ENCODE data around the gene INVS.
"Not testable (repeated sequence)": the region's sequence is repeated elsewhere in the genome, so short reads cannot be mapped to it uniquely, and the experiment has no call there.

The INVS gene

DNA sequence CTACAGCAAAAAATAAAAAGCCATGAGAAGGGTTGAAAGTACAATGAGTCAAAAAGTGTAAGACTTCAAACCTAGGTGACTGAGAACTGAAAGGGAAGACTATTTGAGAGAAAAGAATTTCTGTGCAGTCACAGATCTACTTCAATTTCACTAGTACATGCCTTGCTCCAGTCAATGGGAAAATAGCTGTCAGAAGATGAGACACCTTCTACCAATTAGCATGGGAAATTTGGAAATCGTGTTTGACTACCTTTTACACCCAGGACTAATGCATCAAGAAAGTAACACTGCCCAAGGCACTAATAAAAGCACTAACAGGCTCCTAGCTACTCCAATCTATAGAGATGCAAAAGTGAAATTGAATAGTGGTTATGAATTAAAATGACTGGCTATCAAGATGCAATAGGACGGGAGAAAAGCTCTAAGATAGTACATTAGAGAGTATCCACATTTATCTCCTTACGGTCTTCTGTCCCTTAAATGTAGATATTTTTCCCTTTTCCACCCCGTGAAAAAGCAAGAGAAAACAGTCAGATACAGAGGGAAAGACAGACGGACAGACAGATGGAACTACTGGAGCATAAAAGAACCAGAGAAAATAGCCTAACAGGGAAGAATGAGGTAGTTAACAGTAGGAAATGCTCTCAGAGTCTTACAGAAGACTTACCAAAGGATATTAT lies 15.5 kb upstream of the INVS start:
- DNase-seq = no peak

DNA sequence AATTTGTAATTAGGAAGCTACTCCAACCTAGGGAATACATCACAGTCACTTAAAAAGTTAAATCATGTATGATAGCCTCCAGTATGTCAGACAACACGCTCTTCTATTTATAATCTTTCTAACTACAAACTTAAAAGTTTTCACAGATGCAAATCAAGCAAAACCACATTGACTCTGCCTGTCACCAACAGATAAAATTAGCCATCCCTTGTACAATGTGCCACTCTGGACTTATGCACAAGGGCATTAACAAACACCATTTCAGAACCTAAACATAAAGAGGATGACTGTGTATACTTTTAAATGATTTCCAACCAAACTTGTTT lies 15.0 kb upstream of the INVS start:
- DNase-seq = no peak

DNA sequence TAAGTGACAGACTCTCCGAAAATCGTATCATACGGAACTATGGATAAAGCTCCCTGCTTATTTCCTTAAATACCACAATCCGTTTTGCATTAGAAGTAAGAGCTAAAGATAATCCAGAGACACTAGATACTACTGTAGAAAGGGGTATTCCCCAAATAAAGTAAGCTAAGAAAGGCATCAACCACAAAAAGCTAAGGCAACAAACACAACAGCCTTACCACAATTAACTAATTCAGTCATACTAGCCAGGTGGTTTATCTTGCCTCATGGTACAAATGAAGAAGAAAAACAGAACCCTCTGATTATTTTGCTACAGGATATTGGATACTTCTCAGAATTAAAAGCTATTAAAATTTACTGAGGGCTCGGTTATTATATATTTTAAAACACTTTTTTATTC lies 14.3 kb upstream of the INVS start:
- DNase-seq = peak; percentile 35

DNA sequence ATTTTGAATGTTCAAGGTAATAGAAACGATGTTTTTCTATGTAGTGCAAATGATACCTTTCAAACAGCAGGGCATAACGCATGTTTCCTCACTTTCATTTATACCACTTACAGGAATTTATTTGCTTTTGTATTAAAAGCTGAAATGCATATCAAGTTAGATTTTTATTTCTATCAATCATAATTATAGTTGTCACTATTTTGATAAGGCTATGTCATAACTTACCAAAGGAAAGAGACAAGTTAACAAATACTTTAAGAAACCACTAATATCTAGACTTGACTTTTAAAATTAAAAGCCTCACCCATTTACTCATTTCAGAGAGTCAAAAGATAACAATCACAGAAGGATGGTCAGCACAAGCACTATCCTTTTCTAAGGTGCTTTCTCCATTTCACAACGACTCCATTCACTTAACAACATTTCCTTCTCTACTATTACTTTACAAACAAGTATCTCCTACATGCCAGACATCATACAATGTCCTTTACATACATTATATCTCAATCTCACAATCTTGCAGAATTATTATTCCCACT lies 12.9 kb upstream of the INVS start:
- no peak for DNase-seq

DNA sequence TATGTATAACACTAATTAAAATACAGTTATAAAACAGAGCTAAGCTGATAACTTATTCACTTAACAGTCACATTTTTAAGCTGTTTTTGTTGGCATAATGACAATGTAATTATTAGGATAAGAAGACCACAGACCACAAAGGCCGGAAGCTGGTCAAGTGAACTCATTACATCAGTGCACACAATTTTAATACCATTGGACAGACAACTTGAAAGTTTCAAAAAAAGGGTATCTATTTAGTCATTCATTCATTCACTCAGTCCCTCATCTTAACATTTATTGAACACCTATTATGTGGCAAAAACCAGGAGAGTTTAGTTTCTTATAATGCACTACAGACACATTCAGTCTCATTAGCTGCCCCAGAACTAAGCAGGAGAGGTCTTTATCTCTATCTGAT lies 11.8 kb upstream of the INVS start:
- DNase-seq = peak; percentile 4

DNA sequence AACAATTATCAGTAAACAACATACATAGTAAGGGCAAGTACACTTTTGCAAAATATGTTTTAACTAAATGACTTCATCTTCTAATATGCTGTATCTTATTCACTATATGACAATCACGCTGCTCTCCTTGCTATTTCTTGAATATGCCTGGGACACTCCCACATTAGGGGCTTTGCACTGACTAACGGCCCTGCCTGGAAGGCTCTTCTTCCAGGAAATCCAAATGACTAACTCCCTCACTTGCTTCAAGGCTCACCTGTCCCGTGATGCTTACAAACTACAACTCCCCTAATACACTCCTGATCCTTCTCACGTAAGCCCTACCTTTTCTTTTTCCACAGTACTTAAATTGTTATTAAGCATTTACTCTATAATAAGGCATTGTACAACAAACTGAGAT lies 10.8 kb upstream of the INVS start:
- no peak for DNase-seq

DNA sequence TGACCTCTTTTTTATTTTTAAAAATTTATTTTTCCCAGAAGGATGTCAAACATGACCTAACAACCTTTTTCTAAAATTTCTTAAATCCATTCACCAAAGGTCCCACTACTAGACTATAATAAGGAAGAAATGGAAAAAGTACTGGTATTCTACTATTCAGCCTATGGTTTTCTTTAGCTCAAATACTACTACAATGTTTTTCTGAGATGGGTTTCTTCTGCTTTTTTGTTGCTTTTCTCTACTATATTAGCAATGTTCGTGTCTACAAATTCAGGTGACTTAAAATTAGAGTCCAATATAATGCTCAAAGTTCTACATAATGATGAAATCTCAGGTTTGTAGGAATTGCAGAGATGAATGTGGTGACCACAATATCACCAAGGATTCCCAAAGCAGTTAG lies 8.2 kb upstream of the INVS start:
- DNase-seq = no peak

DNA sequence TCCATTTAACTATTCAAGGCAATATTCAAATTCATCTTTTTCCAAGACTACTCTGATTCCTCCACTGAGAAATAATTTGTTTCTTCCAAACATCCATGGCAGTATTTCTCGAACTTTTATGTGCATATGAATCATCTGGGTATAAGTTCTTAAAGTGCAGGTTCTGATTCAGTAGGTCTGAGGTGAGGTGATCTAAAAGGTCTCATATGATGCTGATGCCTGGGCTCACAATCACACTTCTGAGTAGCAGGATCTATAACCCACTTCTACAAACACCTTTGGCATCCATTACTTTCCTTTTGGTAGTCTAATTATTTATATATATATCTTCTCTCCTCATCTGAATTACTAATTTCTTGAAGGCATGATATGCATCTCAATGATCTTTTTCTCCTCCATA lies 7.4 kb upstream of the INVS start:
- DNase-seq = no peak

DNA sequence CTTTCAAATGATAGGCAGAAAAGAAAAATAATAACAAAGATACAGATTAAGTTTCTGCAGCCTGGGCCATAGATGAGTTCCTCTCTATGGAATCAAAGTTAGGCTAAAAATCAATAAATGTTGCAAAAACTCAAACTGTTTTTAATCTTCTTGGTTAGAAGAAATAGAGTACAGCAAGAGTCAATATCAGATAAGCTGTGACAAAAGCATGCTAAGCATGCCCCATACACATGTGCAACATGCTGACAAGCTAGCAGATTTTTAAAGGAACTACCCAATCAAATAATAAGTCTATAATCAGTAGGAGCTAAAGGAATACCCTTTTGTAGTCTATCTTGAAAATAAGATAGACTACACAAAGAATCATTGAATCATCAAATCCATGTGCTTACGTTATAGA lies 7.0 kb upstream of the INVS start:
- DNase-seq = no peak

DNA sequence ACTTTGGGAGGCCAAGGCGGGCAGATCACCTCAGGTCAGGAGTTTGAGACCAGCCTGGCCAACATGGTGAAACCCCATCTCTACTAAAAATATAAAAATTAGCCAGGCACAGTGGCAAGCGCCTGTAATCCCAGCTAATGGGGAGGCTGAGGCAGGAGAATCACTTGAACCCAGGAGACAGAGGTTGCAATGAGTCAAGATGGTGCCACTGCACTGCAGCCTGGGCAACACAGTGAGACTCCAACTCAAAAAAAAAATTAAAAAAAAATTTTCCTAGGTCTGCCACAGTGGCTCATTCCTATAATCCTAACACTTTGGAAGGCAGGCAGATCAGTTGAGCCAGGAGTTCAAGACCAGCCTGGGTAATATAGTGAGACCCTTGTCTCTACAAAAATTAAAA lies 4.6 kb upstream of the INVS start:
- DNase-seq = not testable (repeated sequence)

DNA sequence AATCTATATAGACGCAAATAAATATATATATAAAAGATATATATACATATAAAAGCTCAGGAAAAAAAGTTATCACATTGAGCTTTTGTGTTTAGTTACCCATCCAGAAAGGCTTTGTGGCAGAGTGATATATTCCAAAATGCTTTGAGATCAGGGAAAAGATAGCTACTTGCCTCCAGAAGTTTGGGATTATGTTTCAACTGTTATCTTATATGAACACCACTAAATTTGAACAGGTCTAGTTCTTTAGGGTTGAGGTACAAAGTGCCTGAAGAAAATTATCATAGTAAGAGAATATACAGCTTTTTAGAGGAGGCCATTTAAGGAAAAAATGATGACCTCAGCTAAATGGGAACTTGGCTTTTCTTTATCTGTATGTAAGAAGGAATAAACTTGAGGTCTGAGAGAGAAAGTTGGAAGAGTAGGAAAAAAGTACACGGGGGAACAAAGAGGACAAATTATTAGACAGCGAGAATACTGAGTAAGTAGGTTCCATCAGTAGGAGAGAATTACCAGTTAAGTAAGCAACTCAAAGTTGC lies 2.6 kb upstream of the INVS start:
- no peak for DNase-seq

DNA sequence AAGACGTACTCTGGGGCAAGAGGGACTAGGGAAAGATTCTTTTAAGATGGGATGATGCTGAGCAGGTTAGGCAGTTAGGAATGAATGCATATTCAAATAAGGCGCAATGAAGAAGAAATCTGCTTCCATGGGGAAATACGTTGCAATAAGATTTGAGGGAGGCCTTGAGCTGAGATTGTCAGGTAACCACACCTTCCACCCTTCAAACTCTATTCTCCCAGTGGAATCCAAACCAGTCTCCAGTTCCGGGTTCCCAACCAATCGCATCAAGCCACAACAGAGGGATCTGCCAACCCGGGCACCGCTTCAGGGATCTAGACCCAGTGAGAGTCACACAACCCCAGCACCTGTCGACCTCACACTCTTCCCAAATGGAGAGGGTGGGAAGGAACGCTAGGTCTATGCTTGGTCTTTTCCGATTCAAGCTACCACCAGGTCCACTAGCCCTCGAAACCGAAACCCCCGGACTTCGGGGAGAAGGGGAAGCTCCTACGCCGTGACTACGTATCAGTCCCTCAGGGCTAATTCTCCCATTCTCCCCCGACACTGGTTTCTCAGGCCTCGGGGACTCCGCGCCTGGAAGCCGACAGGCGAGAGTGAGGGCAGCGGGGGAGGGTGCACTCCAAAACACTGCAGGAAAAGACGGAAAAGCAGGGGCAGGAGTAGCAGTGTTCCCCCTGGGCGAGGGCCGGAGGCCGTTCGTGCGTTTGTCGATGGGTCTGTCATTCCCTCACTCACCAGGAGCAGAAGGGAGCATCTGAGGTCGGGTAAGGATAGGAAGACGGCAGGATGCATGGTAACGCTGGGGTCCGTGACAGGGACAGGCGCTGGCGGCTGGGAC lies 777 bp upstream of the INVS start:
- DNase-seq = peak; percentile 23

DNA sequence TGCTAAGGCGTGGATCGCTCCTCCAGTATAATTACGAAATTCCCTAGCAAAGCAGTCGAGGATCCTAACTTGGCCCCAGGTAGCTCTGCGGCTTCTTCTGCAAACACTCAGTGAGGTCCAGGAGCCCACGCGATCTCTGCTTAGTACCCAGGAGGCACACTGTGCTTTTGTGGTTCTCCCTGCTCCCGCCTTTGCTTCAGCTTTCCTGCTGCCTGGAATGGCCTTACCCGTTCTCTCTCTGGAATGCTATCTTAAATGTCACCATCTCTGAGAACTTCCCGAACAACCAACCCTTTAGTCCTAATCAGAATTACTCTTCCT lies 639 bp downstream of the INVS start:
- no peak for DNase-seq

DNA sequence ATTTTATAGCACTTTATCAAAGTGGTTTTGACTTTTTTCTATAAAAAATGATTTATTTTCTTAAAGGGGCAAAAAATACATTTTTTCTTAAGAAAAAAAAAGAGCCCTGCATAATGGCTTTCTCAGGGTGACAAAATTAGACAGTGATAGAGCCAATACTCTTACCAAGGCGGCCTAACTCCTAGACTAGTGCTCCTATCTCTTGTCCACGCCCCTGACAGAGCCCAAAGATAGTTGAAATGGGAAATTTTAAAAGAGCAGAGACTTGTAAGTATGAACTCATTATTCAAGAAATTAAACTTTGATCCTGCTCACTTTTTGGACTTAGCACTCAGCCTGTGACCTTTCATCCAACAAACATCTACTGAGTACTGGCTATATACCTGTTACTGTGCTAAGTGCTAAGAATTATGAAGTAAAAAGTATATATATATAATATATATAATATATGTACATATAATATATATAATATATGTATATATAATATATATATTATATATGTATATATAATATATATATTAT lies 1.2 kb downstream of the INVS start:
- no peak for DNase-seq

DNA sequence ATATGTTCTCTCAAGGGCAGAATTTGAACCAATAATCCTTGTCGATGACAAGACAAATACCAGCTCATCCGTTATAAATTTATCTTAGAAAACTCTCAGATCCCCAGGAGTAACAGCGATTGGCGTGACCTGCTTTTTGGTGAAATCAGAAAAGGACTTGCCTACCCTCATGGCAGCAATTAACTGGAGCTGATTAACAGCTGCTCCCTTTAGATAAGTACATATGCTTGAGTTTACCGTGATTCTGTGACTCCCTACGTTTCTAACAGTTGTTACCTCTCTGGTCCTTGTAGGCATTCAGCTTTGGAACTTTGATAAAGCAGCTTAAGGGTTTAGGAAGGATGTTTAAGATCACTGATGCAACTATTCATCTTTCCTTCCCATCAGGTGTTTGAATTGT lies 2.6 kb downstream of the INVS start:
- no peak for DNase-seq

DNA sequence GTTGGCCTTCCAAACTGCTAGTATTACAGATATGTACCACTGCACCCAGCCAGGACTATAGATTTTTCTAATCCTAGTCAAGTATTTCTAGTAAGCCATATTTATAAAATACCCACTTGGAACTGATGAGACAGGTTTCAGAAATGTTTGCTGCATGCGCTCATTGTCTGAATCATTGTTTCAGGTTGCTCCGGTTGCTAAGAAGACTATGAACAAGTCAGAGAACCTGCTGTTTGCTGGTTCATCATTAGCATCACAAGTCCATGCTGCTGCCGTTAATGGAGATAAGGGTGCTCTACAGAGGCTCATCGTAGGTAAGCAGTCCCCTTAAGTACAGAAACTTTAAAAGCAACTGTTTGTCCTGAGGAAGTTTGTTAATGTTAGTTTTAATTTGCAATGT lies 5.3 kb downstream of the INVS start:
- DNase-seq = no peak

DNA sequence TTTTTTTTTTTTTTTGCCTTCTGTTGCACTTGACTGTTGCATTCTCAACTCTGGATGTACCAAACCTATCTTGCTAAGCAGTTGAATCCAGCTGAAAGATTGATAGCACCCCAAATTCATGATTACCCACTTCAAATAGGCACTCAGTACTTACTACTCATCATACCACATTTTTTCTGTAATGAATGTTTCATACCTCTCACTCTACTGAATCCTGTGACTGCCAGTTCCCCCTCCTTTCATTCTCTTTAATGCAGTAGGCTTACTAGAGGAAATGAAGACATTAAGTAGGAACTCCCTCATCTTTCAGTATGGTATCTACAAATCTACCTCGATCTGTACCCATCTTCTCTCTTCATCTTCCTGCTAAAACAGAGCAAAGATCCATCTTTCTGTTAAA lies 6.8 kb downstream of the INVS start:
- DNase-seq = no peak

DNA sequence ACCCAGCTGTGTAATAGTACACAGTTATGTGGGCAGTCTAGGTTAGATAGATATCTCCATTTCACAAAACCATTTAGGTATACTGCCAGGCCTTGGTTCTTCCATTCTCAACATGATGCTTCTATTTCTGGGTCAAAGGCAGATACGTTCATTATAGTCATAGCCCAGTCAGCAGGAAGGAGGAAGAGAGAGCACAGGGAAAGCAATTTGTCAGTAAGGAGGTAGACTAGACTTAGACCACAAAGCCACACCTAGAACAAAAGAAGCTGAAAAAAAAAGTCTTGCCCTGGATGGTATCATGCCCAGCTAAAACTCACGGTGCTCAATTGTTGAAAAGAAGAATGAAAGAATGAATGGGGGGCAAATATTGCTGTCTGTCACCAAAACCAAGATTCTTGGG lies 7.6 kb downstream of the INVS start:
- DNase-seq = no peak

DNA sequence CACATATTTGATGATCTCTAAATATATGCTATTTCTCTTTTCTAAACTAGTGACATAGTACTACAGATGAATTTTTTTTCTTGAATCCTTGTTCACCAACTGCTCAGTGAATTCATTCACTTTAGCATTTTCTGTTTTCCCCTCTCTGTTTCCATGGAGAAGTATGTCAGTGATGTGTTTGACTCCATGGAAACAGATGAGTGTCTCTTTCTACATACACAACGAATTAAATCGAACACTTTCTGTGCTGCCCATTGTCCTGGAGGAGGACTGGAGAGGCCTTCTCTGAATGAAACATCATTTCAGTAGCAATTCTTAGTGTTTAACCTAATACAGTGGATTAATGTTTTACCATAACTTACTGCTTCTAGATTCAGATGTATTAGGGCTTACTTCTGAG lies 9.5 kb downstream of the INVS start:
- DNase-seq = no peak

DNA sequence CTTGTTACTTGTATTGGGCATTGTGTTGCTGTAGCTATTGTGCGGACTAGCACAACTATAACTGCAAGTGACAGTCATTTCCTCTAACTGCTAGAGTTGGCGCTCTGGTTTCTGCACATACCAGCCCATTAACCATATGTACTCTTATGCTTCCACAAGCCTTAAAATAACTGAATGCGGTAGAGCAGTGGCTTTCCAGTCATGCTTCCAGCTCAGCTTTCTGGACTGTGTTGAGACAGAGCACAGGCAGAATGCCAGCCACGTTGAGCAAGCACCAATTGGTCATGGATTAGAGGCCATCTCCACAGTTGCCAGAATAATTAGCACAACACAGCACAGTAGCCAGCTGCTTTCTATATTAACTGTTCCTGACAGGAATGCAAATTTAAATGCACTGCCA lies 12.2 kb downstream of the INVS start:
- no peak for DNase-seq

DNA sequence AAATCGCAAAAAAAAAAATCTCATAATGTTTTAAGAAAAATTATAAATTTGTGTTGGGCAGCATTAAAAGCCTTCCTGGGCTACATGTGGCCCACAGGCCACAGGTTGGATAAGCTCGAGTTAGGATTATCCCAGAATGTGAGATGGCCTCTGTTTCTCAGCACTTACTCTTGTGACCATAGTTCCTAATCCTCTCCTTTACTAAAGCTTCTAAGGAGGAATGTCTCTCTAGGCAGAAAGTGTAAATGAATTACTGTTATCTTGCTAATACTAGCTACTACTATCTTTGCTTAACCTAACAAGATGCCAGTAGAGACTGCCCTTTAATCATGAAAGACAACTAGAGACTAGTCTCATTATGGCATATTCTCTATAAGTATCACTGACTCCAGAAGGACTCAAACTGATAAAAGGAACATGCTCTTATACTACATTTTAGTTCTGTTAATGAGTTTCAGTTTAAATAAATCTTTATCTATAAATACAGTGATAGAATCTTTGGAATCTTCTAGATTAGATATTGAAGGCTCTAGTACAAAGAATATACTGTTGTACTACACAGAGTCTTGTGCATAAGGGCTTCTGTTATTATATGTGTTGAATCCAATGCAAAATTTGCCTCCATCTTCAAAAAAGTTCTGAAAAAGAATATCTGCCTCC lies 13.8 kb downstream of the INVS start:
- no peak for DNase-seq

DNA sequence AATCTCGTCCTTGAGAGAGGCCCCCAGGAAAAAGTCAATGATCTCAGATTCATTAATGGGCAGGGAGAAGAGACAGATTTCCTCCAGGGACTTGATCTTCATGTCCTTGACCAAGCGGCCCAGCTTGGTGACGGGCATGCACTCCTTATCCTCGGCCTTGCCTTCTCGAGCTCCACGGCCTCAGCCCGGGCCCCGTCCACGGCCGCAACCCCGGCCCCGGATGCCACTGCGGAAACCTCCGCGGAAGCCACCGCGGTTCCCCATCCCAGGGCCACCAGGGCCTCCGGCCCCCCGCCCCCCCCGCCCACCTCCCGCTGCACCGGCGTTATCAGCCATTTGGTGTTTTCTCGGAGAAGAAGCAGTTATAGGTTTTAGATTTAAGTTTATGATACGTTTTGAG lies 18.3 kb downstream of the INVS start:
- DNase-seq = no peak

DNA sequence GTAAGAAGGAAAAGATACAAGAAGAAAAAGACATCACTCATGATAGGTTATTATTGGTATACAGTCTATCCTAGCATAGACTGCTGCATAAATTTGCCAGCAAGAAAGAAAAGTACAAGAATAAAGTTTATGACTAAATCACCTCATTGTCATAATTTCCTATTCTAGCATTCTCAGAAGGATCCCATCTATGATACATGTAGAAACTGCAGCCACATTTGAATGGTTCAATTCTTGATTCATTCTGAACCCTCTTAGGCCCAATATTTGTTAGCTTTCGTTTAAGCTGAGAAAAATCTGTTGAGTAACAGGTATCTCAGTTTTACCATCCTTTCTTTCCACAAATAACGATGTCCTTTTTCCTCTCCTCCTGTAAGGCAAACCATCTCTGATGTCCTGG lies 21.2 kb downstream of the INVS start:
- DNase-seq = no peak

DNA sequence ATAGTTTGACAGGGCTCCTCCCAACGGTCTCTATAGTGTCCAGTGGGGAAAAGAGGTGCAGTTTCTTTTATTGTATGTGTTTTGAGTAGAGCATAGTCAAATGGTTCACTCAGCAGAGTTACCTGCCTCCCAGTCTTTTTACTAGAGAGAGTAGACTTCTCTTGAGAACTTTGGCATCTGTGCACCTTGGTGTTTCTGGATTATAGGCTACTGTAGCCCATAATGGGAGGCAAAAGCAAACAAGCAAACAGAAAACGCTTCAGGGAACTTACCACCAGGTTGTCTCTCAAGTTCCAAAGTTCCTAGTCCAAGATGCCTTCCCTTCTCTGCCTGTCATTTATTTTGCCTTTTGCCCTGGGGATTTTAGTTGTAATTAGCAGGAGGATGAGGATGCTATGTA lies 26.2 kb downstream of the INVS start:
- DNase-seq = no peak
